Type B pancreatic cell (in vitro differentiated cells): ENCODE data around the gene ELAC2. TPM values are rescaled to one million over a fixed set of nuclear protein-coding genes. Genes with fewer than 3 reads are reported as not detected.

Experiments
- DNase-seq: peaks from one replicate; pipeline ENCODE4 v3.0.0; 2021; ENCODE audit warnings: mixed read lengths; ENCODE audit not compliant: unreplicated experiment; ENCODE audit errors: extremely low spot score
- H3K27ac Mint-ChIP-seq: 2 replicates; pipeline ENCODE4 v1.8.0; 2021; ENCODE audit warnings: mild to moderate bottlenecking, mixed read lengths
- H3K27me3 Mint-ChIP-seq: 2 replicates; pipeline ENCODE4 v1.8.0; 2021; ENCODE audit warnings: mixed read lengths
- H3K36me3 Mint-ChIP-seq: 2 replicates; pipeline ENCODE4 v1.8.0; 2021; ENCODE audit warnings: mixed read lengths
- H3K4me1 Mint-ChIP-seq: one replicate; pipeline ENCODE4 v1.8.0; 2021; ENCODE audit warnings: mixed read lengths; ENCODE audit not compliant: unreplicated experiment
- H3K4me3 Mint-ChIP-seq: 2 replicates; pipeline ENCODE4 v1.8.0; 2021; ENCODE audit warnings: mild to moderate bottlenecking, mixed read lengths
- H3K9me3 Mint-ChIP-seq: 2 replicates; pipeline ENCODE4 v1.8.0; 2021; ENCODE audit warnings: mixed read lengths
- CTCF ChIP-seq: fragments of 200-600 bp; sonication (generic); conservative IDR thresholded peaks from 2 replicates; pipeline ENCODE4 v1.5.0; 2021; ENCODE audit warnings: antibody characterized with exemption, mild to moderate bottlenecking
- total RNA-seq: library from RNA; stranded (reverse); gene quantifications from 2 replicates; pipeline ENCODE4 v1.2.1, GENCODE V29; 2021; ENCODE audit warnings: low replicate concordance

Gene ELAC2
- total RNA-seq, 1 donor from 2014 or later = 55.8 TPM

GRCh38 chr17:12952012-12952411 is 65.8 kb downstream of the ELAC2 start:
- TF ChIP-seq CTCF = no peak
- Mint-ChIP-seq H3K4me1 (no peaks in the 10 kb centered on the region), H3K27me3 (no peaks in the 10 kb centered on the region), H3K27ac (no peak overlapping the region), H3K36me3 (peaks cover 51% of the 10 kb centered on the region), H3K4me3 (no peak overlapping the region), H3K9me3 (no peaks in the 10 kb centered on the region)
- no peak for DNase-seq

GRCh38 chr17:12947047-12947446 is 70.8 kb downstream of the ELAC2 start:
- DNase-seq = no peak
- H3K4me3 Mint-ChIP-seq = no peak overlapping the region
- H3K27ac Mint-ChIP-seq = no peak overlapping the region
- H3K4me1 Mint-ChIP-seq = no peaks in the 10 kb centered on the region
- H3K9me3 Mint-ChIP-seq = no peaks in the 10 kb centered on the region
- peaks cover 23% of the 10 kb centered on the region for H3K36me3 Mint-ChIP-seq
- no peak for TF ChIP-seq CTCF
- H3K27me3 Mint-ChIP-seq = no peaks in the 10 kb centered on the region

Other genes with a start within 250 kb of the ELAC2 start
- 10.9 and 17.5 TPM in 2 replicates for gene ARHGAP44, start 228.5 kb downstream of the ELAC2 start, total RNA-seq